H9 (cell line): Measurements from ENCODE around the gene LYRM1. TPM values are rescaled to one million over a fixed set of nuclear protein-coding genes. Genes with fewer than 3 reads are reported as not detected.

Experiments used
- DNase-seq: peaks from one replicate; pipeline ENCODE4 v3.0.0-alpha.2; 2017
- H2AFZ ChIP-seq: one replicate; pipeline ENCODE4 v1.6.1; 2013; ENCODE audit warnings: mild to moderate bottlenecking, low read length, control low read depth, moderate library complexity
- H2AK5ac ChIP-seq: 2 replicates; pipeline ENCODE4 v1.6.1; 2013; ENCODE audit warnings: low read length, control low read depth, mixed read lengths; ENCODE audit not compliant: insufficient read length
- H2BK120ac ChIP-seq: one replicate; pipeline ENCODE4 v1.6.1; 2013; ENCODE audit warnings: low read depth, mild to moderate bottlenecking, low read length, control low read depth, inconsistent platforms; ENCODE audit not compliant: poor library complexity, severe bottlenecking
- H2BK12ac ChIP-seq: 2 replicates; pipeline ENCODE4 v1.6.1; 2013; ENCODE audit warnings: low read length, control low read depth, mixed read lengths, low read depth; ENCODE audit not compliant: insufficient read length
- H2BK15ac ChIP-seq: 2 replicates; pipeline ENCODE4 v1.6.1; 2013; ENCODE audit warnings: low read depth, low read length, control low read depth
- H2BK20ac ChIP-seq: one replicate; pipeline ENCODE4 v1.6.1; 2013; ENCODE audit warnings: low read depth, mild to moderate bottlenecking, low read length, control low read depth, inconsistent platforms; ENCODE audit not compliant: poor library complexity, severe bottlenecking
- H2BK5ac ChIP-seq: 2 replicates; pipeline ENCODE4 v1.6.1; 2013; ENCODE audit warnings: low read length, control low read depth, mixed read lengths; ENCODE audit not compliant: insufficient read length
- H3K14ac ChIP-seq: 2 replicates; pipeline ENCODE4 v1.6.1; 2013; ENCODE audit warnings: low read length, control low read depth; ENCODE audit not compliant: insufficient read depth
- H3K18ac ChIP-seq: 2 replicates; pipeline ENCODE4 v1.6.1; 2013; ENCODE audit warnings: low read depth, mild to moderate bottlenecking, mixed read lengths, low read length, control low read depth; ENCODE audit not compliant: insufficient read length
- H3K23ac ChIP-seq: 2 replicates; pipeline ENCODE4 v1.6.1; 2013; ENCODE audit warnings: low read length, control low read depth, mixed read lengths, low read depth; ENCODE audit not compliant: insufficient read length
- H3K23me2 ChIP-seq: 2 replicates; pipeline ENCODE4 v1.6.1; 2013; ENCODE audit warnings: low read depth, mild to moderate bottlenecking, mixed read lengths, low read length, control low read depth; ENCODE audit not compliant: insufficient read length, poor library complexity, severe bottlenecking
- H3K27ac ChIP-seq: 2 replicates; pipeline ENCODE4 v1.5.1; 2013; ENCODE audit warnings: low read length, control low read depth, mixed read lengths, low read depth; ENCODE audit not compliant: insufficient read length
- H3K27me3 ChIP-seq: 2 replicates; pipeline ENCODE4 v1.6.1; 2013; ENCODE audit warnings: low read length, control low read depth, inconsistent platforms; ENCODE audit not compliant: insufficient read depth
- H3K4ac ChIP-seq: 2 replicates; pipeline ENCODE4 v1.6.1; 2013; ENCODE audit warnings: low read depth, mild to moderate bottlenecking, control low read depth, inconsistent platforms, low read length, moderate library complexity
- H3K4me1 ChIP-seq: 2 replicates; pipeline ENCODE4 v1.6.1; 2013; ENCODE audit warnings: low read length, control low read depth, inconsistent platforms; ENCODE audit not compliant: insufficient read depth
- H3K4me2 ChIP-seq: 2 replicates; pipeline ENCODE4 v1.6.1; 2013; ENCODE audit warnings: low read length, control low read depth, mixed read lengths; ENCODE audit not compliant: insufficient read length, insufficient read depth
- H3K56ac ChIP-seq: 2 replicates; pipeline ENCODE4 v1.6.1; 2013; ENCODE audit warnings: low read depth, mild to moderate bottlenecking, mixed read lengths, low read length, control low read depth; ENCODE audit not compliant: insufficient read length
- H3K79me1 ChIP-seq: 2 replicates; pipeline ENCODE4 v1.6.1; 2013; ENCODE audit warnings: low read depth, mild to moderate bottlenecking, moderate library complexity, low read length, control low read depth, inconsistent platforms; ENCODE audit not compliant: insufficient read depth, poor library complexity, severe bottlenecking
- H3K79me2 ChIP-seq: 2 replicates; pipeline ENCODE4 v1.6.1; 2013; ENCODE audit warnings: low read length, control low read depth, inconsistent platforms; ENCODE audit not compliant: insufficient read depth
- H3K9ac ChIP-seq: 2 replicates; pipeline ENCODE4 v1.6.1; 2013; ENCODE audit warnings: low read length, control low read depth, mixed read lengths; ENCODE audit not compliant: insufficient read length; ENCODE audit errors: extremely low read depth
- H3K9me3 ChIP-seq: one replicate; pipeline ENCODE4 v1.6.1; 2013; ENCODE audit warnings: low read depth, low read length, inconsistent platforms; ENCODE audit not compliant: control insufficient read depth
- H3T11ph ChIP-seq: one replicate; pipeline ENCODE4 v1.6.1; 2013; ENCODE audit warnings: mild to moderate bottlenecking, low read length, control low read depth, inconsistent platforms
- H4K20me1 ChIP-seq: one replicate; pipeline ENCODE4 v1.6.1; 2013; ENCODE audit not compliant: control insufficient read depth, insufficient read length, insufficient read depth
- H4K5ac ChIP-seq: 2 replicates; pipeline ENCODE4 v1.6.1; 2013; ENCODE audit warnings: low read depth, mild to moderate bottlenecking, mixed read lengths, low read length, control low read depth; ENCODE audit not compliant: insufficient read length
- H4K8ac ChIP-seq: replicated peaks from 2 replicates; pipeline ENCODE4 v1.6.1; 2013; ENCODE audit warnings: low read length, control low read depth, mixed read lengths, low read depth; ENCODE audit not compliant: insufficient read length
- H4K91ac ChIP-seq: 2 replicates; pipeline ENCODE4 v1.6.1; 2013; ENCODE audit warnings: low read depth, mild to moderate bottlenecking, moderate library complexity, mixed read lengths, low read length, control low read depth; ENCODE audit not compliant: insufficient read length
- H3K27ac Mint-ChIP-seq, 3 experiments: 2 replicates in 2 of 3; 3 replicates in 1 of 3; pipeline ENCODE4 v1.8.0; 2020 to 2021; ENCODE audit warnings: mixed read lengths in 3 of 3, mild to moderate bottlenecking in 1 of 3, moderate library complexity in 1 of 3
- H3K27me3 Mint-ChIP-seq: 2 replicates; pipeline ENCODE4 v1.8.0; 2021; ENCODE audit warnings: low read depth, mild to moderate bottlenecking, moderate library complexity, mixed read lengths
- H3K36me3 Mint-ChIP-seq, 3 experiments: 2 replicates in 2 of 3; 3 replicates in 1 of 3; pipeline ENCODE4 v1.8.0; 2020 to 2021; ENCODE audit warnings: low read depth in 3 of 3, mixed read lengths in 3 of 3; ENCODE audit not compliant: insufficient read depth in 1 of 3
- H3K4me1 Mint-ChIP-seq, 2 experiments: 2 replicates each; pipeline ENCODE4 v1.8.0; 2020; ENCODE audit warnings: mixed read lengths in 2 of 2
- H3K4me3 Mint-ChIP-seq, 2 experiments: 2 replicates in 1 of 2; 3 replicates in 1 of 2; pipeline ENCODE4 v1.8.0; 2020 to 2021; ENCODE audit warnings: mild to moderate bottlenecking in 2 of 2, mixed read lengths in 2 of 2, moderate library complexity in 1 of 2
- H3K9me3 Mint-ChIP-seq, 2 experiments: 2 replicates in 1 of 2; 3 replicates in 1 of 2; pipeline ENCODE4 v1.8.0; 2020; ENCODE audit warnings: mild to moderate bottlenecking in 2 of 2, mixed read lengths in 2 of 2, moderate library complexity in 1 of 2
- CTCF ChIP-seq: fragments of 200-600 bp; sonication (generic); conservative IDR thresholded peaks from 3 replicates; pipeline ENCODE4 v1.8.0; 2021; ENCODE audit warnings: antibody characterized with exemption, mild to moderate bottlenecking
- WGBS: extraction: QIAGEN DNeasy Blood & Tissue Kit; methylation state at CpG from one replicate; pipeline ENCODE4 v1.1.7; 2013; ENCODE audit warnings: missing lambda C conversion rate, low lambda C conversion rate, mixed read lengths; ENCODE audit not compliant: insufficient read length; ENCODE audit errors: extremely low coverage; 5-methylcytosine and 5-hydroxymethylcytosine counted together
- total RNA-seq: library from RNA; stranded (reverse); gene quantifications from 2 replicates; pipeline ENCODE4 v1.2.1, GENCODE V29; 2021

LYRM1 gene
- total RNA-seq, 1 experiment from 2014 or later = 9.6 TPM

DNA sequence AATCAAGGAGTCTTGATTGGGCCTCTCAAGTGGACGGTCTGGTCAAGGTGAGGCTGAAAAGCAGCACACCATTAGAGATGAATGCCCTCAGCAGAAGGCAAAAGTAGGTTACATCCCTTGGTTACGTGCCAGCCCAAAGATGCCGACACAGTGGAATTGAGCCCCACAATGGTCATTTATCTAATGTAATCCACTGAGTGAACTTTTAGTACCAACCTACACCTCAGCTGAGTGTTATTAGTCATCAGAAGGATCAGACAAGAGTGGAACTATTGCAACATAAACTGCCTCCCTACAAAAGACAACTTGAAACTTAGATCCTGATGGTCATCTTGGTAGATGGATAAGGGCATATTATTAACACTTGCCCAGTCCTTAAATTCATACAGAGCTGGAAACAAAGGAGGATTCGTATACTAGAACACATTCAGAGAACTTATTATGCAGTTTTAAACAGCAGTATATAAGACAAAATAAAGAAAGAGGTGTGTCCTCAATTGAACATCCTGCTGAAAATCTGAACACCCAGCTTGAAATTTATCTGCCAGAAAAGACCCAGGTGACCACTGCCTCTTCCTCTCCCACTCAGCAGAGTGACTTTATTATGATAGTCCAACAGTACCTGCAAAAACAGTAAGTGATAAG lies 3.2 kb upstream of the LYRM1 start:
- H3K9me3 ChIP-seq = no peaks in the 10 kb centered on the region
- no peak overlapping the region for H3K4ac ChIP-seq
- H3K27me3 ChIP-seq = no peaks in the 10 kb centered on the region
- no peak overlapping the region for H4K91ac ChIP-seq
- no peak overlapping the region for H2BK5ac ChIP-seq
- peaks cover 14% of the 10 kb centered on the region for H3K23me2 ChIP-seq
- no peak overlapping the region for H3K27ac ChIP-seq
- no peak overlapping the region for H4K5ac ChIP-seq
- no peak overlapping the region for H3K14ac ChIP-seq
- no peak overlapping the region for H3K18ac ChIP-seq
- peaks cover 17% of the 10 kb centered on the region; the same call in 1 of the 2 replicates for H3K79me2 ChIP-seq
- WGBS = no CpG with 5 or more reads among the region's 4 CpGs
- no peak overlapping the region for H3K9ac ChIP-seq
- H3K23ac ChIP-seq = no peak overlapping the region
- H3K4me3 Mint-ChIP-seq = peak overlapping the region in 1 of 2 experiments; percentile 17; a peak in 1 of 5 replicates
- H3K4me2 ChIP-seq = no peak overlapping the region
- H2BK15ac ChIP-seq = no peak overlapping the region
- H2BK120ac ChIP-seq = no peak overlapping the region
- no peak for TF ChIP-seq CTCF
- no peaks in the 10 kb centered on the region for H3K4me1 ChIP-seq
- peak overlapping the region in 1 of 3 experiments; percentile 46; a peak in 1 of 7 replicates for H3K27ac Mint-ChIP-seq
- H4K20me1 ChIP-seq = no peaks in the 10 kb centered on the region
- no peak overlapping the region for H4K8ac ChIP-seq
- no peaks in the 10 kb centered on the region; a peak in 1 of 5 replicates for H3K9me3 Mint-ChIP-seq
- no peak overlapping the region for H2BK12ac ChIP-seq
- DNase-seq = no peak
- peaks cover 5% of the 10 kb centered on the region for H3K79me1 ChIP-seq
- peaks cover 9 to 30% (median 14%) of the 10 kb centered on the region in 3 experiments; a peak in 6 of 7 replicates for H3K36me3 Mint-ChIP-seq
- no peak overlapping the region for H2AFZ ChIP-seq
- H3T11ph ChIP-seq = no peak overlapping the region
- H2BK20ac ChIP-seq = no peak overlapping the region
- H2AK5ac ChIP-seq = no peak overlapping the region
- H3K56ac ChIP-seq = no peak overlapping the region
- H3K4me1 Mint-ChIP-seq = peaks cover 27 to 32% of the 10 kb centered on the region in 2 experiments
- H3K27me3 Mint-ChIP-seq = no peaks in the 10 kb centered on the region
